SK-N-SH (cell line): ENCODE measurements around the gene CPLANE2. TPM values are rescaled to one million over a fixed set of nuclear protein-coding genes. Genes with fewer than 3 reads are reported as not detected.

ENCODE experiments used
- CTCF ChIA-PET: fragments of 300-600, 350-600 bp; formaldehyde crosslinking; extraction: SDS; loops from one replicate; lab custom pipeline; 2021; lab: Yijun Ruan, JAX
- POLR2A ChIA-PET: fragments of 350-600 bp; sonication (Branson Sonifier 250); formaldehyde crosslinking; extraction: SDS; loops from one replicate; lab custom pipeline; 2020; ENCODE audit warnings: antibody characterized with exemption, inconsistent platforms; lab: Yijun Ruan, JAX
- DNase-seq: peaks from one replicate; pipeline ENCODE4 v3.0.0; 2012
- H2AFZ ChIP-seq: fragments of 200-600 bp; sonication (generic); 2 replicates; pipeline ENCODE4 v1.8.1; 2016; ENCODE audit warnings: antibody characterized with exemption, mild to moderate bottlenecking, low read depth
- H3F3A ChIP-seq: fragments of 200-600 bp; sonication (generic); replicated peaks from 2 replicates; pipeline ENCODE3; 2016; ENCODE audit warnings: antibody characterized with exemption, mild to moderate bottlenecking; ENCODE audit not compliant: insufficient read depth
- H3K27ac ChIP-seq, 2 experiments: fragments of 200-500 bp in 1 of 2; fragments of 200-600 bp in 1 of 2; sonication (Bioruptor generic) in 1 of 2; sonication (generic), shearing (Covaris generic) in 1 of 2; 2 replicates each; pipeline versions ENCODE4 v1.5.1 to v1.6.1; 2014 to 2016; ENCODE audit warnings: low read depth in 2 of 2, inconsistent platforms in 1 of 2, low read length in 1 of 2, mild to moderate bottlenecking in 1 of 2, mixed read lengths in 1 of 2
- H3K27me3 ChIP-seq: fragments of 200-600 bp; sonication (generic), shearing (Covaris generic); 2 replicates; pipeline ENCODE4 v1.6.1; 2016; ENCODE audit warnings: mixed run types; ENCODE audit not compliant: insufficient read depth
- H3K36me3 ChIP-seq, 2 experiments: fragments of 200-500 bp in 1 of 2; fragments of 200-600 bp in 1 of 2; sonication (Bioruptor generic) in 1 of 2; sonication (generic) in 1 of 2; replicated peaks in 1 of 2; 2 replicates each; pipeline versions ENCODE3 to v1.5.1; 2014 to 2016; ENCODE audit warnings: low read length in 1 of 2, mild to moderate bottlenecking in 1 of 2; ENCODE audit not compliant: insufficient read depth in 2 of 2, control insufficient read depth in 1 of 2
- H3K4me1 ChIP-seq, 2 experiments: fragments of 200-500 bp in 1 of 2; fragments of 200-600 bp in 1 of 2; sonication (Bioruptor generic) in 1 of 2; sonication (generic), shearing (Covaris generic) in 1 of 2; 2 replicates each; pipeline versions ENCODE4 v1.5.1 to v1.6.1; 2014 to 2016; ENCODE audit warnings: low read depth in 1 of 2, low read length in 1 of 2, mixed run types in 1 of 2; ENCODE audit not compliant: insufficient read depth in 2 of 2, control insufficient read depth in 1 of 2
- H3K4me2 ChIP-seq: fragments of 200-600 bp; sonication (generic), shearing (Covaris generic); 2 replicates; pipeline ENCODE4 v1.6.1; 2017; ENCODE audit warnings: mixed run types
- H3K4me3 ChIP-seq, 2 experiments: fragments of 200-500 bp in 1 of 2; fragments of 200-600 bp in 1 of 2; sonication (Bioruptor generic) in 1 of 2; sonication (generic), shearing (Covaris generic) in 1 of 2; 2 replicates each; pipeline versions ENCODE4 v1.5.1 to v1.8.1; 2014 to 2016; ENCODE audit warnings: low read depth in 2 of 2, inconsistent platforms in 1 of 2, low read length in 1 of 2, mild to moderate bottlenecking in 1 of 2, mixed read lengths in 1 of 2, moderate library complexity in 1 of 2
- H3K79me2 ChIP-seq: fragments of 200-600 bp; sonication (generic); 2 replicates; pipeline ENCODE4 v1.8.1; 2017; ENCODE audit warnings: mild to moderate bottlenecking; ENCODE audit not compliant: insufficient read depth
- H3K9ac ChIP-seq: fragments of 200-600 bp; sonication (generic); 2 replicates; pipeline ENCODE4 v1.6.1; 2017; ENCODE audit warnings: mixed run types
- H3K9me2 ChIP-seq: fragments of 200-600 bp; sonication (generic); 2 replicates; pipeline ENCODE4 v1.6.1; 2017; ENCODE audit warnings: mixed run types
- H3K9me3 ChIP-seq: fragments of 200-600 bp; sonication (generic); 2 replicates; pipeline ENCODE4 v1.6.1; 2017; ENCODE audit warnings: mixed run types, mild to moderate bottlenecking, moderate library complexity
- H4K20me1 ChIP-seq: fragments of 200-600 bp; sonication (generic); 2 replicates; pipeline ENCODE4 v1.6.1; 2017; ENCODE audit warnings: mild to moderate bottlenecking, mixed run types; ENCODE audit not compliant: insufficient read depth
- EP300 ChIP-seq, 2 experiments: IDR thresholded peaks; 2 replicates each; pipeline versions ENCODE4 v1.4.0 to v1.6.1; 2012; ENCODE audit warnings: borderline replicate concordance in 1 of 2, low read depth in 1 of 2, low read length in 1 of 2
- GABPA ChIP-seq: IDR thresholded peaks from 2 replicates; pipeline ENCODE4 v1.4.0; 2012; ENCODE audit warnings: low read depth, mild to moderate bottlenecking
- NFIC ChIP-seq: IDR thresholded peaks from 2 replicates; pipeline ENCODE4 v1.4.0; 2012; ENCODE audit warnings: borderline replicate concordance
- PBX3 ChIP-seq: IDR thresholded peaks from 2 replicates; pipeline ENCODE4; 2012
- POLR2AphosphoS5 ChIP-seq: IDR thresholded peaks from 2 replicates; pipeline ENCODE4 v1.6.1; 2012; ENCODE audit warnings: low read depth, low read length
- RAD21 ChIP-seq: IDR thresholded peaks from 2 replicates; pipeline ENCODE4 v1.6.1; 2012; ENCODE audit warnings: mild to moderate bottlenecking, low read length
- WGBS: methylation state at CpG from one replicate; pipeline ENCODE4 v1.1.6; 2017; ENCODE audit warnings: low lambda C conversion rate; 5-methylcytosine and 5-hydroxymethylcytosine counted together
- polyA plus RNA-seq, 3 experiments: library from polyadenylated mRNA; depleted of rRNA; stranded (reverse); fragments of >200 nt; gene quantifications; 2 replicates each; pipeline ENCODE4 v1.2.3, GENCODE V29; 2012

The CPLANE2 gene
- polyA plus RNA-seq, 1 of the 3 experiments (the other 2 are of a cell fraction): 8.6 TPM

GRCh38 chr1:16250524-16251251, 13.7 kb upstream of the CPLANE2 start:
- no peak overlapping the region for H2AFZ ChIP-seq
- POLR2A ChIA-PET: no interaction called here

GRCh38 chr1:16249596-16250241, 12.7 kb upstream of the CPLANE2 start:
- DNase-seq: no peak
- TF ChIP-seq EP300 (IDR thresholded peaks at IDR 0.05; ENCODE audit: borderline replicate concordance in 1 of 2, low read depth in 1 of 2, low read length in 1 of 2) (no peak), RAD21 (no peak), NFIC (peak; percentile 60; the same call in 1 of the 2 replicates), PBX3 (peak; percentile 52)
- Histone ChIP-seq H3K27me3 (no peaks in the 10 kb centered on the region), H3K36me3 (peaks cover 7 to 45% of the 10 kb centered on the region in 2 experiments), H3K9ac (no peak overlapping the region), H2AFZ (no peak overlapping the region), H3K4me2 (peak overlapping the region; percentile 30; the same call in 1 of the 2 replicates), H3K4me3 (no peak overlapping the region), H3K79me2 (no peaks in the 10 kb centered on the region), H3K4me1 (peaks cover 23 to 63% of the 10 kb centered on the region in 2 experiments), H3K9me2 (no peaks in the 10 kb centered on the region), H3F3A (peaks cover 16% of the 10 kb centered on the region), H3K9me3 (no peaks in the 10 kb centered on the region), H4K20me1 (no peaks in the 10 kb centered on the region), H3K27ac (peak overlapping the region; percentile 70 to 99)
- 62% methylated on average over 3 of the region's 3 CpGs for WGBS
- POLR2A ChIA-PET: no interaction called here
- CTCF ChIA-PET: interaction anchor here (1.0 to 3.0 kb wide), 4 partner anchors 102 to 177 kb away, joined by 3 to 28 read pairs (median 12); partner anchors contain the start of genes FAM131C and FBXO42

More at GRCh38 chr1:16250524-16251251, 13.7 kb upstream of the CPLANE2 start:
- WGBS: 93% methylated on average over 8 of the region's 15 CpGs
- CTCF ChIA-PET: interaction anchor here (1.0 kb wide), 1 partner anchor 169 kb away, joined by 3 read pairs; no protein-coding TSS in a partner anchor
- H3K9me2 ChIP-seq: no peaks in the 10 kb centered on the region
- H3F3A ChIP-seq: peaks cover 16% of the 10 kb centered on the region
- TF ChIP-seq POLR2AphosphoS5 (no peak), GABPA (no peak)
- no peaks in the 10 kb centered on the region for H3K9me3 ChIP-seq
- no peak overlapping the region for H3K4me3 ChIP-seq
- H3K4me1 ChIP-seq: peaks cover 23 to 70% of the 10 kb centered on the region in 2 experiments
- H3K79me2 ChIP-seq: no peaks in the 10 kb centered on the region
- no peak overlapping the region for H3K4me2 ChIP-seq
- DNase-seq: no peak
- no peak overlapping the region for H3K9ac ChIP-seq
- no peak overlapping the region; a peak in 1 of 4 replicates for H3K27ac ChIP-seq
- no peaks in the 10 kb centered on the region for H3K27me3 ChIP-seq
- peaks cover 15 to 51% of the 10 kb centered on the region in 2 experiments for H3K36me3 ChIP-seq
- H4K20me1 ChIP-seq: no peaks in the 10 kb centered on the region
